ENCODE data around the gene RPS6KB1.
A peak's percentile ranks its signal among the peaks of the same experiment; 100 is the strongest.
"Not testable (repeated sequence)": the region's sequence is repeated elsewhere in the genome, so short reads cannot be mapped to it uniquely, and the experiment has no call there.

RPS6KB1 gene

GRCh38 chr17:59851439-59852375 is 41.2 kb upstream of the RPS6KB1 start:
- no peak overlapping the region for H3K27ac ChIP-seq (ENCODE audit: low read depth, low read length, poor library complexity, severe bottlenecking)
- H3K4me3 ChIP-seq (ENCODE audit: low read depth, low read length, poor library complexity, severe bottlenecking): no peak overlapping the region
- no peaks in the 10 kb centered on the region for H3K9me3 ChIP-seq (ENCODE audit: low read length)
- no peaks in the 10 kb centered on the region for H3K79me2 ChIP-seq (ENCODE audit: insufficient read depth, low read length)
- H3K9ac ChIP-seq (ENCODE audit: low read length): no peak overlapping the region
- no peaks in the 10 kb centered on the region for H3K9me2 ChIP-seq (ENCODE audit: low read depth, low read length)
- no peaks in the 10 kb centered on the region for H3K36me3 ChIP-seq (ENCODE audit: insufficient read depth, low read length)
- no peaks in the 10 kb centered on the region for H3K27me3 ChIP-seq (ENCODE audit: insufficient read depth, low read length)
- no peaks in the 10 kb centered on the region for H4K20me1 ChIP-seq (ENCODE audit: insufficient read depth, low read length)
- peaks cover 42% of the 10 kb centered on the region for H3K4me1 ChIP-seq (ENCODE audit: insufficient read depth, low read length, severe bottlenecking)
- H2AFZ ChIP-seq (ENCODE audit: low read length): no peak overlapping the region
- H3K4me2 ChIP-seq (ENCODE audit: low read length): no peak overlapping the region
- TF ChIP-seq EZH2 (IDR thresholded peaks at IDR 0.05; ENCODE audit: borderline replicate concordance, low read length): no peak
- no peaks in the 10 kb centered on the region for H3F3A ChIP-seq (ENCODE audit: insufficient read depth, low read length)

GRCh38 chr17:59852847-59853167 is 40.1 kb upstream of the RPS6KB1 start:
- not testable (repeated sequence) for H3K9ac ChIP-seq (ENCODE audit: low read length)
- H2AFZ ChIP-seq (ENCODE audit: low read length): peak overlapping the region; percentile 73; the same call in 1 of the 2 replicates
- H3K4me2 ChIP-seq (ENCODE audit: low read length): 0 out of 2 replicates have a peak overlapping the region, but pooled peaks have one; percentile 12

GRCh38 chr17:59853168-59853918 is 39.6 kb upstream of the RPS6KB1 start:
- H3K4me2 ChIP-seq (ENCODE audit: low read length): 0 out of 2 replicates have a peak overlapping the region, but pooled peaks have one; percentile 12
- no peak overlapping the region for H3K4me3 ChIP-seq (ENCODE audit: low read depth, low read length, poor library complexity, severe bottlenecking)
- H3K36me3 ChIP-seq (ENCODE audit: insufficient read depth, low read length): no peaks in the 10 kb centered on the region
- peak overlapping the region; percentile 58 for H3K27ac ChIP-seq (ENCODE audit: low read depth, low read length, poor library complexity, severe bottlenecking)
- no peaks in the 10 kb centered on the region for H4K20me1 ChIP-seq (ENCODE audit: insufficient read depth, low read length)
- H3F3A ChIP-seq (ENCODE audit: insufficient read depth, low read length): 0 out of 2 replicates have a peak, but pooled peaks cover 4% of the 10 kb centered on the region
- H3K9me3 ChIP-seq (ENCODE audit: low read length): no peaks in the 10 kb centered on the region
- no peak overlapping the region for H3K9ac ChIP-seq (ENCODE audit: low read length)
- H3K4me1 ChIP-seq (ENCODE audit: insufficient read depth, low read length, severe bottlenecking): peaks cover 26% of the 10 kb centered on the region
- H3K27me3 ChIP-seq (ENCODE audit: insufficient read depth, low read length): no peaks in the 10 kb centered on the region
- H3K9me2 ChIP-seq (ENCODE audit: low read depth, low read length): no peaks in the 10 kb centered on the region
- peak overlapping the region; percentile 73; the same call in 1 of the 2 replicates for H2AFZ ChIP-seq (ENCODE audit: low read length)
- no peak for TF ChIP-seq EZH2 (IDR thresholded peaks at IDR 0.05; ENCODE audit: borderline replicate concordance, low read length)
- peak; percentile 74 for TF ChIP-seq CTCF (IDR thresholded peaks at IDR 0.05; ENCODE audit: low read length)
- no peaks in the 10 kb centered on the region for H3K79me2 ChIP-seq (ENCODE audit: insufficient read depth, low read length)

More at GRCh38 chr17:59852847-59853167, 40.1 kb upstream of the RPS6KB1 start:
- H3F3A ChIP-seq (ENCODE audit: insufficient read depth, low read length); H3K36me3 ChIP-seq (ENCODE audit: insufficient read depth, low read length); H3K9me3 ChIP-seq (ENCODE audit: low read length); H3K4me3 ChIP-seq (ENCODE audit: low read depth, low read length, poor library complexity, severe bottlenecking); H3K79me2 ChIP-seq (ENCODE audit: insufficient read depth, low read length); H3K27me3 ChIP-seq (ENCODE audit: insufficient read depth, low read length); H3K9me2 ChIP-seq (ENCODE audit: low read depth, low read length); H4K20me1 ChIP-seq (ENCODE audit: insufficient read depth, low read length): not testable (repeated sequence)
- Histone ChIP-seq H3K4me1 (ENCODE audit: insufficient read depth, low read length, severe bottlenecking) (peaks cover 31% of the 10 kb centered on the region), H3K27ac (ENCODE audit: low read depth, low read length, poor library complexity, severe bottlenecking) (peak overlapping the region; percentile 58)

GRCh38 chr17:59853919-59854729 is 38.8 kb upstream of the RPS6KB1 start:
- not testable (repeated sequence) for H3K9me2 ChIP-seq (ENCODE audit: low read depth, low read length); H2AFZ ChIP-seq (ENCODE audit: low read length); H3K4me3 ChIP-seq (ENCODE audit: low read depth, low read length, poor library complexity, severe bottlenecking); H3K9ac ChIP-seq (ENCODE audit: low read length); H3F3A ChIP-seq (ENCODE audit: insufficient read depth, low read length); H3K36me3 ChIP-seq (ENCODE audit: insufficient read depth, low read length); H3K4me2 ChIP-seq (ENCODE audit: low read length); H4K20me1 ChIP-seq (ENCODE audit: insufficient read depth, low read length); H3K9me3 ChIP-seq (ENCODE audit: low read length); H3K79me2 ChIP-seq (ENCODE audit: insufficient read depth, low read length); H3K27me3 ChIP-seq (ENCODE audit: insufficient read depth, low read length)
- peak overlapping the region; percentile 14 for H3K27ac ChIP-seq (ENCODE audit: low read depth, low read length, poor library complexity, severe bottlenecking)
- peaks cover 19% of the 10 kb centered on the region for H3K4me1 ChIP-seq (ENCODE audit: insufficient read depth, low read length, severe bottlenecking)
